C4-2B (cell line): ENCODE results near the gene OARD1.
"Not testable (repeated sequence)": the region's sequence is repeated elsewhere in the genome, so short reads cannot be mapped to it uniquely, and the experiment has no call there.

Experiments
- H3K27ac ChIP-seq: fragments of 450-650 bp; 2 replicates; pipeline ENCODE4 v1.5.1; 2017
- ZFX ChIP-seq: fragments of 450-650 bp; IDR thresholded peaks from 2 replicates; pipeline ENCODE4 v1.6.1; 2017
- TF ChIP-seq, protein P1 (sequence below): fragments of 450-650 bp; conservative IDR thresholded peaks from 2 replicates; pipeline ENCODE4 v1.5.1; 2017; ENCODE audit warnings: mild to moderate bottlenecking

Gene OARD1

DNA sequence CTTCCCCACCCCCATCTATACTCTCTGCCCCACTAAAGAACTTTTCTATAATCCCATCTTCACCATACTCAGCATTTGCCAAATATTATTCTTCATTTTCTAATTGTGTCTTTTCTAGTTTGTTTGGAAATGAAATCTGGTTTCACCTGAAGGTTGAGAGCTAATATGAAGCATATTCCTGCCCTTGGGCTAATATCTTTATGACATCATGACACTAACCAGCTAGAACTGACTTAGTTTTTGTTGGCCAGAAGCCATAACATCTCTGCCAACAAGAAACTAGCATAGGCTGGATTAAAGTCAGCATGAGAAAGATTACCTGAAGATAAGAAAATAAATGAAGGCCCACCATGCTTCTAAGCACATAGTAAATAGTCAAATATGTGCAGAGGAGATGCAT lies 49.9 kb downstream of the OARD1 start:
- H3K27ac ChIP-seq = peak overlapping the region; percentile 62
- no peak for TF ChIP-seq ZFX
- TF ChIP-seq, protein P1, sequence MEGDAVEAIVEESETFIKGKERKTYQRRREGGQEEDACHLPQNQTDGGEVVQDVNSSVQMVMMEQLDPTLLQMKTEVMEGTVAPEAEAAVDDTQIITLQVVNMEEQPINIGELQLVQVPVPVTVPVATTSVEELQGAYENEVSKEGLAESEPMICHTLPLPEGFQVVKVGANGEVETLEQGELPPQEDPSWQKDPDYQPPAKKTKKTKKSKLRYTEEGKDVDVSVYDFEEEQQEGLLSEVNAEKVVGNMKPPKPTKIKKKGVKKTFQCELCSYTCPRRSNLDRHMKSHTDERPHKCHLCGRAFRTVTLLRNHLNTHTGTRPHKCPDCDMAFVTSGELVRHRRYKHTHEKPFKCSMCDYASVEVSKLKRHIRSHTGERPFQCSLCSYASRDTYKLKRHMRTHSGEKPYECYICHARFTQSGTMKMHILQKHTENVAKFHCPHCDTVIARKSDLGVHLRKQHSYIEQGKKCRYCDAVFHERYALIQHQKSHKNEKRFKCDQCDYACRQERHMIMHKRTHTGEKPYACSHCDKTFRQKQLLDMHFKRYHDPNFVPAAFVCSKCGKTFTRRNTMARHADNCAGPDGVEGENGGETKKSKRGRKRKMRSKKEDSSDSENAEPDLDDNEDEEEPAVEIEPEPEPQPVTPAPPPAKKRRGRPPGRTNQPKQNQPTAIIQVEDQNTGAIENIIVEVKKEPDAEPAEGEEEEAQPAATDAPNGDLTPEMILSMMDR = peak; percentile 33; the same call in 1 of the 2 replicates

DNA sequence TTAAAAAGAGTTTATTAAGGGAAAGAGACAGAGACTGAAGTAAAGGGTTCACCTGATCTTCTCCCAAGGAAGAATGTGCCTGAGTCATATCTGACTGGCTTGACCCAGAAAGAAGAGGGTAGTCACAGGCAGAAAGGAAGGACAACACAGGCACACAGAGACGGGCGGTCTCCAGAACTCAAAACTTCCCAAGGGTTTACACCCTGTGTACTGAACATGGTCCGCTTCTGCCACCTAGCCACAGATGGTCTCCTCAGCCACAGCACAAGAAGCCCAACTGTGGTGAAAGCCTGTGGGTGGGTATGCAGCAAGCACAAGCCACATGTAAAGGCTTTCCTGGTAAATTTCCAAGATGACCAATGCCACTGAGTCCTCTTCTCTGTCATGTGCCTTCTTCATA lies 50.3 kb downstream of the OARD1 start:
- H3K27ac ChIP-seq = peak overlapping the region; percentile 62
- TF ChIP-seq, protein P1 = peak; percentile 53
- no peak for TF ChIP-seq ZFX

DNA sequence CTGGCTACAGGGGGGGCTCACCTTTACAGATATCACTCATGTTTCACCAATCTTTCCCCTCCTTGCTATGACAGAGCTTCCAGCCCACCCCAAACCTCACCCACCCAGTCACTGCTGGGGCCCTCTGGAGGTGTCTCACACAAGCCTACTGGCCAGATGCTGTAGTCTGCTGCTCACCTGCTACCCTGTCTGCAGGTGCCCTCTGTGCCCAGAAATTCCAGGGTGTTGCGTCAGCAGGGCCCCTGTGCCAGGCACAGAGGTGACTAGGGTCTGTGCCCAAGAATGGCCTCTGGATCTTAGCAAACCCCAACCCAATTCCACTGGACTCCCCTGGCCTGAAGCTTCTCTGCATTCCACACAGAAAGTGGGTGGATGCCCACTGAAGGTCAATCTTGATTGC lies 54.5 kb downstream of the OARD1 start:
- TF ChIP-seq, protein P1 = no peak
- TF ChIP-seq ZFX = no peak
- H3K27ac ChIP-seq = no peak overlapping the region; the same call in 1 of the 2 replicates

DNA sequence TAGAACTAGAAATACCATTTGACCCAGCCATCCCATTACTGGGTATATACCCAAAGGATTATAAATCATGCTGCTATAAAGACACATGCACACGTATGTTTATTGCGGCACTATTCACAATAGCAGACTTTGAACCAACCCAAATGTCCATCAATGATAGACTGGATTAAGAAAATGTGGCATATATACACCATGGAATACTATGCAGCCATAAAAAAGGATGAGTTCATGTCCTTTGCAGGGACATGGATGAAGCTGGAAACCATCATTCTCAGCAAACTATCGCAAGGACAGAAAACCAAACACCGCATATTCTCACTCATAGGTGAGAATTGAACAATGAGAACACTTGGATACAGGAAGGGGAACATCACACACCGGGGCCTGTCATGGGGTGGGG lies 56.3 kb downstream of the OARD1 start:
- H3K27ac ChIP-seq = not testable (repeated sequence)

DNA sequence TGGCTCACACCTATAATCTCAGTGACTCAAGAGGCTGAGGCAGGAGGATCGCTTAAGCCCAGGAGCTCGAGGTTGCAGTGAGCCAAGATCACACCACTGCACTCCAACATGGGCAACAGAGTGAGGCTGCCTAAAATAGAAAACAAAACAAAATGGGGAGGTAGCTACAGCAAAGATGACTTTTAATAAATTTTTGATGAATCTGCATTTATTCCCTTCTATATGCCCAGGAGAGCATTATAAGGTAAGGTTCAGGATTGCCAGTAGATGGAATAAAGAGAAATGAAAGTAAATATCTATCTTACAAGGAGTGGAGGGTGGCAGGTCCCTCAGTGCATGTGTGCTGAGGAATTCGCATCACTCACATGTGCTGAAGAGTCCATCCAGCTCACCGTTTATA lies 57.4 kb downstream of the OARD1 start:
- H3K27ac ChIP-seq = no peak overlapping the region
- no peak for TF ChIP-seq ZFX
- TF ChIP-seq, protein P1 = no peak
